SJCRH30 (cell line): Measurements from ENCODE around the gene ANTKMT. TPM values are rescaled to one million over a fixed set of nuclear protein-coding genes. Genes with fewer than 3 reads are reported as not detected.
"Not testable (repeated sequence)": the region's sequence is repeated elsewhere in the genome, so short reads cannot be mapped to it uniquely, and the experiment has no call there.

Experiments
- DNase-seq, 2 experiments: peaks; one replicate each; pipeline ENCODE4 v3.0.0-alpha.2; 2015 to 2020
- H3K27ac ChIP-seq: fragments of 250-450 bp; sonication (Bioruptor Pico); 2 replicates; pipeline ENCODE4 v1.5.1; 2020; ENCODE audit warnings: mild to moderate bottlenecking, moderate library complexity
- H3K27me3 ChIP-seq: fragments of 250-450 bp; sonication (Bioruptor Pico); 2 replicates; pipeline ENCODE4 v1.5.1; 2020; ENCODE audit warnings: mild to moderate bottlenecking, moderate library complexity
- H3K36me3 ChIP-seq: fragments of 250-450 bp; sonication (Bioruptor Pico); 2 replicates; pipeline ENCODE4 v1.5.1; 2020; ENCODE audit warnings: mild to moderate bottlenecking, moderate library complexity
- H3K4me1 ChIP-seq: fragments of 250-450 bp; sonication (Bioruptor Pico); 2 replicates; pipeline ENCODE4 v1.5.1; 2020; ENCODE audit warnings: mild to moderate bottlenecking, moderate library complexity
- H3K4me3 ChIP-seq: fragments of 250-450 bp; sonication (Bioruptor Pico); 2 replicates; pipeline ENCODE4 v1.5.1; 2020; ENCODE audit warnings: mild to moderate bottlenecking, moderate library complexity
- H3K9me3 ChIP-seq: fragments of 250-450 bp; sonication (Bioruptor Pico); replicated peaks from 2 replicates; pipeline ENCODE4 v1.5.1; 2020; ENCODE audit warnings: mild to moderate bottlenecking, moderate library complexity
- total RNA-seq: library from RNA; depleted of rRNA; stranded (reverse); fragments of >200 nt; shearing (Covaris generic); gene quantifications from 2 replicates; pipeline ENCODE4 v1.2.3, GENCODE V29; 2014

The ANTKMT gene
- total RNA-seq, 1 experiment from 2014 or later = 11.7 TPM

GRCh38 chr16:704047-704446, 16.9 kb upstream of the ANTKMT start:
- Histone ChIP-seq H3K4me3 (no peak overlapping the region), H3K27ac (no peak overlapping the region), H3K36me3 (no peaks in the 10 kb centered on the region), H3K4me1 (no peaks in the 10 kb centered on the region), H3K9me3 (no peaks in the 10 kb centered on the region), H3K27me3 (peaks cover 35% of the 10 kb centered on the region)
- no peak for DNase-seq

- peaks cover 35% of the 10 kb centered on the region for H3K27me3 ChIP-seq
These were observed 16.2 kb upstream of the ANTKMT start for GRCh38 chr16:704552-705380.

DNA sequence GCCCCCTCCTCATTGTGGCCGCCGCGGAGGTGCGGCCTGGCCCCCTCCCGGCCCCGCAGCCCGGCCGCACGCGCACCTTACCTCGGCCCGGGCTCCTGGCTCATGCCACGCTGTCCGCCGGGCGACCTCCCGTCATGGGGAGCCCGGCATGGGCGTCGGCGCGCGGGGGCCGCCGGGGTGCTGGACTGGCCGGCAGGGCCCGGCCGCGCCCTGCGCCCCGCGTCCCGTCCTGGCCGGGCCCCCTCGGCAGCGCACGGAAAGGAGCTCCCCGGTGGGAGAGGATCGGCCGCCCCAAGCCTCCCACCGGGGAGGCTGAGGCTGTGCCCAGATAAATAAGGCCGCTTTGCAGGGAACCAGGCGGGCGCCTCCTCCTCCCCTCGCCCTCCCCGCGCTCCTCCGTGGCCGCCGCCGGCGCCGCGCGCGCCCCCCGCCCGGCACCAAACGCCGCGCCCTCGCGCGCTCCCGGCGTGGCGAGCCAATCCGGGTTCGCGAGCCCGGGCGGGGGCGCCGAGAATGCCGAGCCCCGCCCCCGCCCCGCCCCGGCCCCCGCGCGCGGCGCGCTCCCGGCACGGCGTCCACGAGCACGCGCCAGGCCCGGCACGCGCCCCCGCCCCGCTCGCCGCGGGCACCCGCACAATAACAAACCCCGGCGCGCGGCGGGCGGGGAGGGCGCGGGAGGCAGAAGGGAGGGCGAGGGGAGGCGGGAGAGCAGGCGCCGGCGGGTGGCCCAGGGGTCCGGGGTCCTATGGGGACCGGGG, 15.3 kb upstream of the ANTKMT start, which contains the start of gene FBXL16:
Gene FBXL16 (minus strand): TSS at position 371 of the 758 bp plus-strand sequence. CDS start 8,396 bp downstream, outside the sequence.
- Histone ChIP-seq H3K4me3 (peak within 1 kb of the TSS; percentile 35), H3K9me3 (no peaks in the 10 kb centered on the region), H3K27me3 (peaks cover 35% of the 10 kb centered on the region), H3K4me1 (peaks cover 10% of the 10 kb centered on the region), H3K27ac (no peak within 1 kb of the TSS), H3K36me3 (no peaks in the 10 kb centered on the region)
- peak in 1 of 2 experiments; percentile 43 for DNase-seq

More at GRCh38 chr16:704552-705380, 16.2 kb upstream of the ANTKMT start:
- no peak for DNase-seq
- Histone ChIP-seq H3K27ac (no peak overlapping the region), H3K36me3 (no peaks in the 10 kb centered on the region), H3K4me1 (peaks cover 1% of the 10 kb centered on the region), H3K4me3 (peak overlapping the region; percentile 35), H3K9me3 (no peaks in the 10 kb centered on the region)

DNA sequence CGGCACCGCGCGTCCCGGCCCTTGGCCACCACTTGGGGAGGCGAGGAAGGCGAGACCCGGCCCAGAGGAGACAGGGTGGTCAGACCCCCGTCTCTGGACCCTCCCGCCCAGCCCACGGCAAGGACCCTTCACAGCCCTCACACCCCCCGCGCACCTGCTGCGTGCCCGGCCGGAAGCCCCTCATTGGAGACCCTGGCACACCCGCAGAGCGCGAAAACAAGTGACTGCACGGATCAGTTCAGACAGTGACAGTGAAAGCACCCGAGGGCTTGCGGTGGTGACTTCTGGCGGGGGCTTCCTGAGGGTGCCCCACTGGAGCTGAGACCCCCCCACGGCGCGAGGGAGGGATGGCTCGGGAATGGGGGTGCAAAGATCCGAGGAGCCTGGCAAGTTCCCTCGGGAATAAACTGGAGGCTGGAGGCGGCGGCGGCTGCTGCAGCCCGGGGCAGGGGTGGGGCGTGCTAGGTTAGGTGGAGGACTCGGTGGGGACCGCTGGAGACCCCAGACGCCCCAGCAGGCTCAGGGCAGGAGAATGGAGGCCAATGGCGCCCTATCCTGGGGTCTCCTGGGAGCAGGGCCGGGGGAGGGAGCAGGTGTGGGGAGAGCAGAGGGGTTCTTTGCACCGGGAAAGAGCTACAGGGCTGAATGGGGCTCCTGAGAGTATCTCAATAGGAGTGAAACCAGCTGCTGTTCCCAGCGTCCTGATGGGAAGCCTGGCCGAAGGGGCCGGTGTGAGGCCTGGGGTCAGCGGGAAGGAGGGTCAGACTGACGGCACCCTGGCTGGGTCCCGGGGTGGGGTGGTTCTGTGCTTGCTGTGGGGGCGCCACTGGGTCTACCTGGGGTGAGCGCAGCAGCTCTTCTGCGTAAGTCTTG, 14.5 kb upstream of the ANTKMT start:
- no peaks in the 10 kb centered on the region for H3K36me3 ChIP-seq
- peaks cover 18% of the 10 kb centered on the region for H3K4me1 ChIP-seq
- H3K27me3 ChIP-seq = peaks cover 29% of the 10 kb centered on the region
- peak overlapping the region; percentile 28; the same call in 1 of the 2 replicates for H3K4me3 ChIP-seq
- no peak overlapping the region for H3K27ac ChIP-seq
- no peak for DNase-seq
- no peaks in the 10 kb centered on the region for H3K9me3 ChIP-seq

DNA sequence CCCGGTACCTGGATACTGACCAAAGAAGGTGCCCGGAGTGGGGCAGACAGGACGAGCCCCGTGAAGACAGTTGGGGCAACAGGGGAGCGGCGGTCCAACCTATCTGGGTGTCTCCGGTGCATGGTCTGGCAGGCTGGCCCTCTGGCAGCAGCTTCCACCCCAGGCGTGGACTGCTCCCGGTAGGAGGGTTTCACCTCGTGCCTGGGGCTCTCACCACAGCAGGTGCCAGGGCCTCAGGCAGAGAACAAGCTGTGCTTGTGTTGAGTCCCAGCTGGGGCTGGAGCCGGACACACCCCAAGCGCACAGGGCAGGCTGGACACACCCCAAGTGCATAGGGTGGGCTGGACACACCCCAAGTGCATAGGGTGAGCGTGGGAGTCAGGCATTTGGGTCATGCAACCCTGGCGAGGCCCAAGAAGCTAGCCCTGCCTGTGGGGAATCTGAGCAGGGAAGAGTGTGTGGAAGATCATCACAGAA, 13.8 kb upstream of the ANTKMT start:
- H3K4me1 ChIP-seq = peaks cover 22% of the 10 kb centered on the region
- no peak overlapping the region for H3K4me3 ChIP-seq
- no peaks in the 10 kb centered on the region for H3K36me3 ChIP-seq
- H3K27ac ChIP-seq = no peak overlapping the region
- no peaks in the 10 kb centered on the region for H3K9me3 ChIP-seq
- DNase-seq = no peak
- H3K27me3 ChIP-seq = peaks cover 22% of the 10 kb centered on the region

GRCh38 chr16:708019-708418, 12.9 kb upstream of the ANTKMT start:
- H3K9me3 ChIP-seq = no peaks in the 10 kb centered on the region
- peaks cover 15% of the 10 kb centered on the region for H3K27me3 ChIP-seq
- no peak overlapping the region for H3K27ac ChIP-seq
- H3K4me3 ChIP-seq = no peak overlapping the region
- no peaks in the 10 kb centered on the region for H3K36me3 ChIP-seq
- peaks cover 25% of the 10 kb centered on the region for H3K4me1 ChIP-seq
- DNase-seq = no peak

- H3K4me3 ChIP-seq = no peak overlapping the region
- peaks cover 6% of the 10 kb centered on the region for H3K27me3 ChIP-seq
These were observed 12.0 kb upstream of the ANTKMT start for GRCh38 chr16:708959-709358.

GRCh38 chr16:709566-710499, 11.1 kb upstream of the ANTKMT start:
- Histone ChIP-seq H3K27me3 (peaks cover 1% of the 10 kb centered on the region; the same call in 1 of the 2 replicates), H3K9me3 (no peaks in the 10 kb centered on the region), H3K36me3 (no peaks in the 10 kb centered on the region), H3K27ac (peak overlapping the region; percentile 40), H3K4me3 (no peak overlapping the region), H3K4me1 (peaks cover 36% of the 10 kb centered on the region)
- DNase-seq = peak; percentile 95 to 96

More at GRCh38 chr16:708959-709358, 12.0 kb upstream of the ANTKMT start:
- DNase-seq = no peak
- no peak overlapping the region for H3K27ac ChIP-seq
- no peaks in the 10 kb centered on the region for H3K9me3 ChIP-seq
- H3K4me1 ChIP-seq = peaks cover 29% of the 10 kb centered on the region
- H3K36me3 ChIP-seq = no peaks in the 10 kb centered on the region

GRCh38 chr16:710500-711075, 10.4 kb upstream of the ANTKMT start:
- DNase-seq = peak; percentile 42 to 57
- peak overlapping the region; percentile 40; the same call in 1 of the 2 replicates for H3K27ac ChIP-seq
- H3K36me3 ChIP-seq = no peaks in the 10 kb centered on the region
- H3K27me3 ChIP-seq = no peaks in the 10 kb centered on the region
- no peak overlapping the region for H3K4me3 ChIP-seq
- H3K4me1 ChIP-seq = peaks cover 36% of the 10 kb centered on the region
- no peaks in the 10 kb centered on the region for H3K9me3 ChIP-seq

- H3K27ac ChIP-seq = no peak overlapping the region
- no peaks in the 10 kb centered on the region for H3K36me3 ChIP-seq
- no peak overlapping the region for H3K4me3 ChIP-seq
- no peaks in the 10 kb centered on the region for H3K27me3 ChIP-seq
- peaks cover 37% of the 10 kb centered on the region for H3K4me1 ChIP-seq
- DNase-seq = no peak
- no peaks in the 10 kb centered on the region for H3K9me3 ChIP-seq
These were observed 9.9 kb upstream of the ANTKMT start for GRCh38 chr16:711084-711483.

DNA sequence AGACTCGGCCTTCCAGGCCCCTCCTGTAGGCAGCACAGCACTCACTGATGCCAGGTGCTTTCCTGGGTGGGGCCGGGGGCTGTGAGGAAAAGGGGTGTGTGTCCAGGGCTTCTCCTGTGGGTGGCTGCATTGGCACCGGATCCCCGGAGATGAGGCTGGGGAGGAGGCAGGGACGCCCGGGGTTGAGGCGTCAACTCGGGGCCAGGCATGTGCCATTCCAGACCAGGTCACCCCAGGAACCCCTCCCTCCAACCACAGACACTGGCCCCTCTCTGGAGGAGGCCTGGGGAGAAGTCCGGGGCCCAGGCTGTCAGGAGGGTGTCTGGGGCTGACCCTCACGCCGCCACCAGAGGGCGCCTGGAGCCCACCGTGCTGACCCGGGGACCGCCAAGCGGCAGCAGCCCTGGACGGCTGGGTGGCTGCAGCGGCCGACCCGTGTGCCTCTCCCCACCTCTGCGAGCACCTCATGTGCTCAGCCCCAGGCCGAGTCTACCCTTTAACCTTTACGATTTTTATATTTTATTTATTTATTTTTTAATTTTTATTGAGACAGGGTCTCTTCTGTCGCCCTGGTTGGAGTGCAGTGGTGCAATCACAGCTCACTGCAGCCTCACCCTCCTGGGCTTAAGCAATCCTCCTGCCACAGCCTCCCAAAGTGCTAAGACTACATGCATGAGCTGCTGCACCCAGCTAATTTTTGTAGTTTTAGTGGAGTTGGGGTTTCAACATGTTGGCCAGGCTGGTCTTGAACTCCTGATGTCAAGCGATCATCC, 9.2 kb upstream of the ANTKMT start:
- H3K27ac ChIP-seq = no peak overlapping the region
- H3K4me1 ChIP-seq = peaks cover 42% of the 10 kb centered on the region
- no peaks in the 10 kb centered on the region for H3K27me3 ChIP-seq

DNA sequence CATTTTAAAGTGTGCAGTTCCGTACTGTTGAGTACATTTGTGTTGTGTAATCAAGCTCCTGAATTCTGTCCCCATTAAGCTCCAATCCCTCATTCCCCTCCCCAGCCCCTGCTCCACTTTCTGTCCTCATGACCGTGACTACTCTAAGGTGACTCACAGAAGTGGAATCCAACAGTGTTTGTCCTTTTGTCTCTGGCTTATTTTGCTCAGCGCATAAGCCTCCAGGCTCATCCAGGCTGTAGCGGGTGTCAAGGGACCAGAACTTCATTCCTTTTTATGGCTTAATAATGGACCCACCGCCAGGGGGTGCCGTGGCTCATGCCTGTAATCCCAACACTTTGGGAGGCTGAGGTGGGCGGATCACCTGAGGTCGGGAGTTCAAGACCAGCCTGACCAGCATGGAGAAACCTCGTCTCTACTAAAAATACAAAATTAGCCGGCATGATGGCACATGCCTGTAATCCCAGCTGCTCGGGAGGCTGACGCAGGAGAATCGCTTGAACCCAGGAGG, 8.2 kb upstream of the ANTKMT start:
- not testable (repeated sequence) for H3K27me3 ChIP-seq, H3K36me3 ChIP-seq, H3K27ac ChIP-seq, H3K4me3 ChIP-seq, H3K9me3 ChIP-seq
- peak; percentile 85 to 90 for DNase-seq
- H3K4me1 ChIP-seq = peaks cover 42% of the 10 kb centered on the region

More for the DNA sequence above, 9.2 kb upstream of the ANTKMT start:
- H3K4me3 ChIP-seq = no peak overlapping the region
- H3K9me3 ChIP-seq = no peaks in the 10 kb centered on the region
- peak; percentile 81 to 86 for DNase-seq
- H3K36me3 ChIP-seq = no peaks in the 10 kb centered on the region
